ENCODE data around the gene WDR36. TPM values are rescaled to one million over a fixed set of nuclear protein-coding genes. Genes with fewer than 3 reads are reported as not detected.

Gene WDR36
- total and polyA plus RNA-seq, 2 of the 4 experiments (the other 2 are of a cell fraction): 11.9 to 87.8 TPM

- H2AK9ac ChIP-seq (replicated peaks; ENCODE audit: low read depth, low read length, poor library complexity): no peak overlapping the region
- H2BK20ac ChIP-seq (ENCODE audit: low read depth, low read length): no peak overlapping the region
- CTCF ChIA-PET: no interaction called here
- no peak overlapping the region for H3K23ac ChIP-seq (ENCODE audit: low read depth, low read length)
- no peak overlapping the region for H2AK5ac ChIP-seq (ENCODE audit: low read depth, low read length)
- H3K9ac ChIP-seq (ENCODE audit: low read depth, low read length): no peak overlapping the region
- H3K27me3 ChIP-seq (ENCODE audit: control insufficient read depth, insufficient read depth, low read length): no peaks in the 10 kb centered on the region
- no peak overlapping the region for H3K18ac ChIP-seq (ENCODE audit: low read depth, low read length)
- no peak overlapping the region for H3K4me2 ChIP-seq (ENCODE audit: low read depth, low read length)
- no peaks in the 10 kb centered on the region for H4K20me1 ChIP-seq (ENCODE audit: insufficient read depth, low read length)
- H2AFZ ChIP-seq (replicated peaks; ENCODE audit: low read length, poor library complexity): no peak overlapping the region
- no peak overlapping the region for H4K5ac ChIP-seq (ENCODE audit: low read depth, low read length)
- H3K4me3 ChIP-seq (ENCODE audit: insufficient read depth, low read depth, low read length): no peak overlapping the region
- intact Hi-C loops (cut with micrococcal nuclease) (no loop called here), dilution Hi-C loops (cut with HindIII; ENCODE audit: low sequenced_read_pairs, unreplicated experiment) (no loop called here), in situ Hi-C loops (cut with MboI; ENCODE audit: low sequenced_read_pairs) (no loop called here)
- no peak overlapping the region for H3K14ac ChIP-seq (replicated peaks; ENCODE audit: low read depth, low read length)
- H3K9me1 ChIP-seq (ENCODE audit: insufficient read depth, low read length): no peaks in the 10 kb centered on the region
- TF ChIP-seq NFE2L2 (IDR thresholded peaks at IDR 0.05; ENCODE audit: low read depth, low read length): no peak
- POLR2A ChIA-PET (ENCODE audit: unreplicated experiment): no interaction called here
- no peak overlapping the region for H2BK120ac ChIP-seq (ENCODE audit: low read depth, low read length)
- ATAC-seq (ENCODE audit: low read depth) (no peak), DNase-seq (no peak)
- H3K36me3 ChIP-seq (ENCODE audit: control insufficient read depth, insufficient read depth, low read length): no peaks in the 10 kb centered on the region
- no peak overlapping the region for H4K8ac ChIP-seq (ENCODE audit: low read depth in 2 of 2, low read length in 2 of 2)
- H3K4ac ChIP-seq (ENCODE audit: low read depth, low read length): no peak overlapping the region
- no peak overlapping the region for H3K56ac ChIP-seq (ENCODE audit: extremely low read depth, insufficient read depth, low read length)
- no peak overlapping the region for H2BK15ac ChIP-seq (ENCODE audit: low read depth, low read length)
- H3K9me3 ChIP-seq (ENCODE audit: control insufficient read depth, insufficient read depth, low read length): no peaks in the 10 kb centered on the region
- no peak overlapping the region for H3K27ac ChIP-seq (ENCODE audit: insufficient read depth, low read length)
- WGBS, 2 experiments (ENCODE audit: extremely low coverage in 2 of 2, insufficient read length in 1 of 2): no CpG with 5 or more reads among the region's 2 CpGs
- H3K4me1 ChIP-seq (ENCODE audit: control insufficient read depth, insufficient read depth, low read length): no peaks in the 10 kb centered on the region
- no TSS peak for BruUV-seq (replicated peaks)
- H4K91ac ChIP-seq (ENCODE audit: insufficient read depth, low read depth, low read length): no peak overlapping the region
- no peak overlapping the region for H2BK5ac ChIP-seq (ENCODE audit: low read depth, low read length, poor library complexity, severe bottlenecking)
- no peaks in the 10 kb centered on the region for H3K79me1 ChIP-seq (ENCODE audit: low read depth in 1 of 2, low read length in 2 of 2)
These were observed 32.0 kb upstream of the WDR36 start for GRCh38 chr5:111060169-111060568.

Measured in IMR-90 (cell line).